A172 (cell line): ENCODE results near the gene COX6A1. TPM values are rescaled to one million over a fixed set of nuclear protein-coding genes. Genes with fewer than 3 reads are reported as not detected.
"Not testable (repeated sequence)": the region's sequence is repeated elsewhere in the genome, so short reads cannot be mapped to it uniquely, and the experiment has no call there.

Source experiments
- DNase-seq: peaks from one replicate; pipeline ENCODE4 v3.0.0-alpha.2; 2015; ENCODE audit warnings: low spot score
- total RNA-seq: library from RNA; depleted of rRNA; stranded (reverse); fragments of >200 nt; shearing (Covaris generic); gene quantifications from 2 replicates; pipeline ENCODE4 v1.2.3, GENCODE V29; 2014

Gene COX6A1
- total RNA-seq, 1 experiment from 2014 or later = 726 TPM

- DNase-seq = peak; percentile 39
These were observed 30.5 kb downstream of the COX6A1 start for GRCh38 chr12:120468325-120468820.

DNA sequence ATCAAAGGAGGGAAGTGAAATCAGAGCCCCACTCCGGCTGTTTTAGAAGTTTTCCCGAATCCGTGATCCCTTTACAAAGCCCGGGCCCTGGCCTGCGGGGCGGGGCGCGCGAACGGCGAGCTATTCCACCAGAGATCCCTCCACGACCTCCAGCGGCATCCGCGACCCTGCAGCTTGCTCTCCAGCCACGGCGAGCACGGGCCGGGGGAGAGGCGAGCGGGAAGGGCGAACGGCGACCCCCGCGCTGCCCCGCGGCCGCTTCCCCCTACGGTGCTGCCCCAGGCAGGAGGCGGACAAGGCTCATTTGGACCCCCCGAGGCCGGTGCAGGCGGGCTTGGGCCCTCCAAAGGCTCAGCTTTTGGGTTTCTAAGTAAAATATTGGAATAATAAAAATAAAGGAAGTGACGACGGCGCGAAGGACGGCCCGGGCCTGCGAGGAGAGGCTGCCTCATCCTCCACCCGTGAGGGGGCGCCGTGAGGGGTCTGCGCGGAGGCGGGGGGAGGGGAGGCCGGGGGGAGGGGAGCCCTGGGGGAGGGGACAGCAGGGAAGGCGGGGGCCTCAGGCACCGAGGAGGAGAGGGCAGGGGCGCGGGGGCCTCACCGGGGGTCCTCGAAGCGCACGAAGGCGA lies 31.0 kb downstream of the COX6A1 start:
- no peak for DNase-seq

GRCh38 chr12:120469450-120470149 lies 31.7 kb downstream of the COX6A1 start, which contains the start of gene SRSF9:
Gene SRSF9, minus strand, starts transcription at chr12:120469748. Its CDS starts 139 bp downstream, at chr12:120469609.
- DNase-seq = peak; percentile 86

- DNase-seq = no peak
These were observed 32.4 kb downstream of the COX6A1 start for GRCh38 chr12:120470150-120470784.

- no peak for DNase-seq
These were observed 34.6 kb downstream of the COX6A1 start for GRCh38 chr12:120472521-120472920.

GRCh38 chr12:120473807-120474615 lies 36.1 kb downstream of the COX6A1 start:
- DNase-seq = no peak

- DNase-seq = peak; percentile 88
These were observed 36.7 kb downstream of the COX6A1 start for GRCh38 chr12:120474616-120474960.

- no peak for DNase-seq
These were observed 37.7 kb downstream of the COX6A1 start for GRCh38 chr12:120475643-120476042.

DNA sequence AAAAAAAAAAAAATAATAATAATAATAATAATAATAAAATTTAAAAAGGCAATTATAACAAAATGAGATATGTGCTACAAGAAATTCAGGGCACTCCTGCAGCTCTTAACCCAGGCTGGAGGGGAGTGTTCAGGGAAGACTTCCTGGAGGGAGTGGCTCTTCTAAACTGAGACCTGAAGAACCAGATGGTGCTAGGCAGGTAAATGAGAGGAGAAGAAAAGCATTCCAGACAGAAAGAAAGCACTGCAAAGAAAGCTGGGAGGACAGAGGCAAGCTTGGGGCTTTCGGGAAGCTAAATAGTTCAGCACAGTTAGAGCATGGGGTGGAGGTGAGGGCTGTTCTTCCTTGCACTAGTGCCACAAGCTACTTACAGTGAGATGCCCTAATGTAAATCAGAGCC lies 41.5 kb downstream of the COX6A1 start:
- DNase-seq = no peak

DNA sequence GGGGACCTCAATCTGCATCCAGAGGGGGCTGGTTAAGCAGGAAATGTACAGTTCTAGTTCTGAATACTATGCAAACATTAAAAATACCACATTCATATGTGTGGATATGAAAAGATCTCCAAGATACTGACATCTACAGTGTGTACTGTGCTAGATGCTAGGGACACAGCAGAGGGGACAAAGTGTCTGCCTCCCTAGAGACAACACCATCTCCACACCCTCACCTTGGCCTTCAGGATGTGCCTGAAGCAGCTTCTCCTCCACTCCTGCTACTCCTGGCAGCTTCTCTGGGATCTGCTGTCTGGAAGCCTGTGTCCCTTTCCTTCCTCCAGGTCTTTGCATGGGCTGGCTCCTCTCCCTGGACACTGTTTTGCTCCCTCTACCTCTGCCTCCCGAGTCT lies 42.3 kb downstream of the COX6A1 start:
- no peak for DNase-seq

GRCh38 chr12:120481022-120481767 lies 43.3 kb downstream of the COX6A1 start:
- DNase-seq = no peak

DNA sequence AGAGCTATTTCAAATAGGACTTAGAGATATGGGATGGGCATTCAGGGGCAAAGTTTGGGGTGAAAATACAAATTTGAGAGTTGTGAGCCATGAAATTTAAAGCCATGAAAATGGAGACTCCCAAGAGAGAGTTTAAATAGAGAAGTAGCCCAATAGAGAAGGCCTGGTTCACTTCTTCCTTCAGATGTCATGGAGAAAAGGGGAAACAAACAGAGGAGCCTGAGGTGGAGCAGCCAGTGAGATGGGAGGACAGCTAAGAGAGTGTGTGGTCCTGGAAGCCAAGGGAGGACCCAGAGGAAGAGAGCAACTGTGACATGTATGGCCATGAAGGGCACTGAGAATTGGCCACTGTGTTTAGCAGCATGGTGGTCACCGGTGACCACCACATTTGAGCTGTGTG lies 45.7 kb downstream of the COX6A1 start:
- DNase-seq = no peak

GRCh38 chr12:120485961-120486881 lies 48.3 kb downstream of the COX6A1 start:
- DNase-seq = no peak

GRCh38 chr12:120487552-120487951 lies 49.6 kb downstream of the COX6A1 start:
- not testable (repeated sequence) for DNase-seq

- DNase-seq = no peak
These were observed 50.2 kb downstream of the COX6A1 start for GRCh38 chr12:120488057-120488640.

DNA sequence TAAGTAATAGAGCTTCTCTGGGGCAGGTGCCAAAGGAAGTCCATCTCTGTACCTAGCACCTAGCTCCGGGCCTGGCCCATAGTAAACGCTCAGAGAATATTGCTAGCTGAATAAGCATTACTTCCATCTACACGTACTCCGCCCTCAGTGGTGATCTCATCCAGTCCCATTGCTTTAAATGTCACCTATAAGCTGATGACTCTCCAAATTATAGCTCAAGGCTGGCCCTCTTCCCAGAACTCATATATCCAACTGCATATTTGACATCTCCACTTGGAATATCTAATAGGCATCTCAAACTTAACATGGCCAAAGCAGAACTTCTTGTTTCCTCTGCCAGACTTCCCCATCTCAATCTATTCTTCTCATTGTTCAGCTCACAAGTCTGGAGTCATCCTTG lies 51.1 kb downstream of the COX6A1 start:
- peak; percentile 73 for DNase-seq

GRCh38 chr12:120490325-120490724 lies 52.4 kb downstream of the COX6A1 start:
- DNase-seq = no peak
